ENCODE results near the gene KCNIP4. TPM values are rescaled to one million over a fixed set of nuclear protein-coding genes. Genes with fewer than 3 reads are reported as not detected.

Gene KCNIP4
- total RNA-seq, 1 experiment from 2014 or later = 0.91 TPM

DNA sequence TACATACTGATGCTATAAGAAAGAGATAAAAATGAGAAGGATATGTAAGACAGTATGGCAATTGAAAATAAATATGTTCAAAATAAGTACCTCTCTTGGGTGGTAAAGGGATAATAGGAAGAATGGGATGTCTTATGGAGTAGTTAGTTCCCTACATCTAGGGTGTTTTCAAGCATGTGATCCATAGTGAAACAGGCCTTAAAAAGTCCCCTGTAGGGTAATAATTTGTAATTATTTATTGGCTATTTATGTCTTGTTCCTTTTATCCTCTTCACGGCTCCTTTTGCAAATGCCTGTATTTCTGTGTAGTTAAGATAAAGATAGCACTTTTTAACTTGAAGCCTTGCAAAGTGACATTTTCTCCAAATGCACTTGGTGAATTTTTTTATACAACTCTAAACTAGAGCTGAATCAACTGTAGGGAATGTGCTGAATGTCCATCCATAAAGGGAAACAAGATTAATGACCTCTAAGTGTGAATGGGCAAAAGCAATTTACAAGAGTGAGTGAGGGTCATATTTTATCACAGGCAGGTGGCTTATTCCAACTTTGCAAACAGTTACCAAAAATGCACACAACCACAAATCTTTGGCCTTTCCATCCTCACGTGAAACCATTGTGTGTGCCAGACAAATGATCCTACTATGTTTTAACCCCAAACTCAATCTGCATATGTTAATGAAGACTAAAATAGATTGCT, 299.0 kb downstream of the KCNIP4 start:
- no peak overlapping the region for H3K4me3 Mint-ChIP-seq (ENCODE audit: unreplicated experiment)
- POLR2A ChIA-PET = no interaction called here
- no peak for DNase-seq (ENCODE audit: unreplicated experiment)
- no peaks in the 10 kb centered on the region for H3K36me3 Mint-ChIP-seq (ENCODE audit: insufficient read depth, unreplicated experiment)
- intact Hi-C loops (cut with micrococcal nuclease) = no loop called here
- CTCF ChIA-PET = no interaction called here
- no peaks in the 10 kb centered on the region for H3K27me3 Mint-ChIP-seq (ENCODE audit: insufficient read depth, unreplicated experiment)
- no peak for TF ChIP-seq CTCF (IDR thresholded peaks at IDR 0.05; ENCODE audit: unreplicated experiment)
- H3K27ac Mint-ChIP-seq (ENCODE audit: low read depth, unreplicated experiment) = no peak overlapping the region
- BruUV-seq (replicated peaks) = no TSS peak
- no peaks in the 10 kb centered on the region for H3K9me3 Mint-ChIP-seq (ENCODE audit: unreplicated experiment)
- H3K4me1 Mint-ChIP-seq (ENCODE audit: insufficient read depth, unreplicated experiment) = no peaks in the 10 kb centered on the region

- no peaks in the 10 kb centered on the region for H3K4me1 Mint-ChIP-seq (ENCODE audit: insufficient read depth, unreplicated experiment)
- ChIA-PET CTCF (no interaction called here), POLR2A (no interaction called here)
- intact Hi-C loops (cut with micrococcal nuclease) = no loop called here
- no peak for DNase-seq (ENCODE audit: unreplicated experiment)
- H3K27ac Mint-ChIP-seq (ENCODE audit: low read depth, unreplicated experiment) = no peak overlapping the region
- BruUV-seq (replicated peaks) = no TSS peak
- TF ChIP-seq CTCF (IDR thresholded peaks at IDR 0.05; ENCODE audit: unreplicated experiment) = no peak
- no peaks in the 10 kb centered on the region for H3K27me3 Mint-ChIP-seq (ENCODE audit: insufficient read depth, unreplicated experiment)
- no peaks in the 10 kb centered on the region for H3K36me3 Mint-ChIP-seq (ENCODE audit: insufficient read depth, unreplicated experiment)
- H3K4me3 Mint-ChIP-seq (ENCODE audit: unreplicated experiment) = no peak overlapping the region
- H3K9me3 Mint-ChIP-seq (ENCODE audit: unreplicated experiment) = no peaks in the 10 kb centered on the region
Measured at GRCh38 chr4:21645776-21646175, 302.8 kb downstream of the KCNIP4 start.

DNA sequence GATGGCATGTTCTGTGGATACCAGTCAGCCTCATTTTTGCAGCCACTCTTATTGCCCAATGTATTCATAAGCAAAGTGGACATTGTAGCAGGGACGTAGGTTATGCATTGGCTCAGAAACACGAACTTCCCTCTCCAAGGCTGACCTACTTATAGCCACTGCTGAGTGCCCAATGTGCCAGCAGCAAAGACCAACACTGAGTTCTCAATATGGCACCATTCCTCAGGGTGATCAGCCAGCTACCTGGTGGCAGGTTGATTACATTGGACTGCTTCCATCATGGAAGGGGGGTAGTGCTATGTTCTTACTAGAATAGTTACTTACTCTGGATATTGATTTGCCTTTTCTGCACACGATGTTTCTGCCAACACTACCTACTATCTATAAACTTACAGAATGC, 306.9 kb downstream of the KCNIP4 start:
- Mint-ChIP-seq H3K4me3 (ENCODE audit: unreplicated experiment) (no peak overlapping the region), H3K36me3 (ENCODE audit: insufficient read depth, unreplicated experiment) (no peaks in the 10 kb centered on the region), H3K27ac (ENCODE audit: low read depth, unreplicated experiment) (no peak overlapping the region), H3K9me3 (ENCODE audit: unreplicated experiment) (no peaks in the 10 kb centered on the region), H3K4me1 (ENCODE audit: insufficient read depth, unreplicated experiment) (no peaks in the 10 kb centered on the region), H3K27me3 (ENCODE audit: insufficient read depth, unreplicated experiment) (no peaks in the 10 kb centered on the region)
- TF ChIP-seq CTCF (IDR thresholded peaks at IDR 0.05; ENCODE audit: unreplicated experiment) = no peak
- DNase-seq (ENCODE audit: unreplicated experiment) = no peak
- CTCF ChIA-PET = interaction anchor here (0.6 kb wide), 1 partner anchor 140 kb away, joined by 3 read pairs; no protein-coding TSS in a partner anchor
- BruUV-seq (replicated peaks) = no TSS peak
- intact Hi-C loops (cut with micrococcal nuclease) = no loop called here
- POLR2A ChIA-PET = no interaction called here

DNA sequence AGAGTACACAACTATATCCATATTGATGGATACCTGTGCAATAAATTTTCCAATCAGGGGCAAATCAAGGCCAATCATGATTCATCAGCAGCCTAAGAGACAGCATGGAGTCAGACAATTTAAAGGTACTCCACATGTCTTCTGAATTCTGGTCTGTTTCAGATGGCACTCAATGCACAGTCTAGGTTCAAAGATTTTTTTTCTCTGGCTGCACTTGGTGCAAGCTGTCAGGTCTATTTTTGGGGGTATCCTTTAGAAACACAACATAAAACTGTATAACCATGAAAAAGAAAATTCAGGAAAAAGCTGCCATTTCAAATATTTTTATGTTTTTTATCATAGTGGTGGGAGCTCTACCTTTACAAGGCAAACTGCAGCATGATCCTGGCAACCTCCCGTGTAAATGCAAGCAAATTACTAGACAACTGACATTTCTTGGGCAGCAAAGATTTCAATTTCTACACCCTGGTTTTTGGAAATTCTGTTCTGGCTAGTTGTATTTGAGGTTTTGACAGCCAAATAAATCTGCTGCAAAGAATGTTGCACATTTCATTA, 310.3 kb downstream of the KCNIP4 start:
- Mint-ChIP-seq H3K4me1 (ENCODE audit: insufficient read depth, unreplicated experiment) (no peaks in the 10 kb centered on the region), H3K36me3 (ENCODE audit: insufficient read depth, unreplicated experiment) (no peaks in the 10 kb centered on the region), H3K9me3 (ENCODE audit: unreplicated experiment) (no peaks in the 10 kb centered on the region), H3K27me3 (ENCODE audit: insufficient read depth, unreplicated experiment) (no peaks in the 10 kb centered on the region), H3K27ac (ENCODE audit: low read depth, unreplicated experiment) (no peak overlapping the region), H3K4me3 (ENCODE audit: unreplicated experiment) (no peak overlapping the region)
- POLR2A ChIA-PET = no interaction called here
- intact Hi-C loops (cut with micrococcal nuclease) = no loop called here
- CTCF ChIA-PET = interaction anchor here (1.2 kb wide), 1 partner anchor 130 kb away, joined by 3 read pairs; no protein-coding TSS in a partner anchor
- BruUV-seq (replicated peaks) = no TSS peak
- no peak for DNase-seq (ENCODE audit: unreplicated experiment)
- no peak for TF ChIP-seq CTCF (IDR thresholded peaks at IDR 0.05; ENCODE audit: unreplicated experiment)
